H1 (cell line): ENCODE measurements around the gene SESN2. TPM values are rescaled to one million over a fixed set of nuclear protein-coding genes. Genes with fewer than 3 reads are reported as not detected.

Source experiments
- CTCF ChIA-PET: fragments of 300-600 bp; sonication (Branson Sonifier 250); formaldehyde crosslinking; loops from one replicate; lab custom pipeline; 2021; ENCODE audit not compliant: partially characterized antibody; lab: Charles Lee
- POLR2A ChIA-PET: fragments of 300-600 bp; sonication (Branson Sonifier 250); formaldehyde crosslinking; loops from one replicate; lab custom pipeline; 2021; ENCODE audit warnings: inconsistent platforms; ENCODE audit not compliant: partially characterized antibody; lab: Charles Lee
- DNase-seq, 2 experiments: peaks; one replicate each; pipeline versions ENCODE4 v3.0.0 to v3.0.0-alpha.2; 2010 to 2022; ENCODE audit warnings: low spot score in 2 of 2, low read depth in 1 of 2, mixed read lengths in 1 of 2
- FAIRE-seq: peaks from 2 replicates; lab custom pipeline; 2011; peaks lifted over from hg19 to GRCh38; lab: Jason Lieb, UNC
- H2AFZ ChIP-seq: 2 replicates; pipeline ENCODE4 v1.8.1; 2012; ENCODE audit warnings: low read length, inconsistent platforms
- H2AK5ac ChIP-seq: 2 replicates; pipeline ENCODE4 v1.6.1; 2013; ENCODE audit warnings: low read depth, low read length
- H2BK120ac ChIP-seq: replicated peaks from 2 replicates; pipeline ENCODE3; 2013; ENCODE audit warnings: low read depth, low read length, inconsistent platforms
- H2BK12ac ChIP-seq: 2 replicates; pipeline ENCODE4 v1.6.1; 2013; ENCODE audit warnings: low read depth, low read length
- H2BK15ac ChIP-seq: 2 replicates; pipeline ENCODE4 v1.6.1; 2013; ENCODE audit warnings: low read length
- H2BK20ac ChIP-seq: 2 replicates; pipeline ENCODE4 v1.6.1; 2013; ENCODE audit warnings: low read length
- H2BK5ac ChIP-seq: 2 replicates; pipeline ENCODE4 v1.6.1; 2013; ENCODE audit warnings: low read depth, low read length
- H3K14ac ChIP-seq: 2 replicates; pipeline ENCODE4 v1.6.1; 2013; ENCODE audit warnings: inconsistent platforms; ENCODE audit not compliant: insufficient read length
- H3K18ac ChIP-seq: 2 replicates; pipeline ENCODE4 v1.6.1; 2013; ENCODE audit warnings: low read length; ENCODE audit errors: extremely low read depth
- H3K23ac ChIP-seq: 2 replicates; pipeline ENCODE4 v1.6.1; 2013; ENCODE audit warnings: inconsistent platforms; ENCODE audit not compliant: insufficient read length
- H3K23me2 ChIP-seq: 2 replicates; pipeline ENCODE4 v1.6.1; 2013; ENCODE audit warnings: low read depth, low read length
- H3K27ac ChIP-seq: 2 replicates; pipeline ENCODE4 v1.6.1; 2011; ENCODE audit warnings: low read depth, low read length, inconsistent platforms
- H3K27me3 ChIP-seq, 4 experiments: replicated peaks in 1 of 4; 1 replicate in 1 of 4; 2 replicates in 3 of 4; pipeline versions ENCODE4 v1.6.1 to v1.8.1; 2011 to 2013; ENCODE audit warnings: low read length in 3 of 4, mild to moderate bottlenecking in 3 of 4, inconsistent platforms in 2 of 4, mixed read lengths in 2 of 4, moderate library complexity in 1 of 4; ENCODE audit not compliant: control insufficient read depth in 3 of 4, insufficient read depth in 3 of 4; ENCODE audit errors: extremely low read depth in 1 of 4
- H3K36me3 ChIP-seq, 4 experiments: 2 replicates each; pipeline versions ENCODE4 v1.6.1 to v1.8.1; 2011 to 2013; ENCODE audit warnings: mild to moderate bottlenecking in 4 of 4, low read length in 3 of 4, moderate library complexity in 2 of 4, control low read depth in 1 of 4, inconsistent platforms in 1 of 4; ENCODE audit not compliant: insufficient read depth in 4 of 4, control insufficient read depth in 2 of 4
- H3K4ac ChIP-seq: replicated peaks from 2 replicates; pipeline ENCODE3; 2013; ENCODE audit warnings: low read length, low read depth, mixed read lengths, inconsistent platforms; ENCODE audit not compliant: insufficient read length
- H3K4me1 ChIP-seq, 4 experiments: replicated peaks in 1 of 4; 1 replicate in 1 of 4; 2 replicates in 3 of 4; pipeline versions ENCODE4 v1.6.1 to v1.8.1; 2011 to 2013; ENCODE audit warnings: low read length in 3 of 4, inconsistent platforms in 2 of 4, mixed read lengths in 1 of 4; ENCODE audit not compliant: insufficient read depth in 4 of 4, control insufficient read depth in 3 of 4
- H3K4me2 ChIP-seq, 2 experiments: 2 replicates each; pipeline versions ENCODE4 v1.6.1 to v1.8.1; 2011 to 2013; ENCODE audit warnings: low read depth in 2 of 2, low read length in 2 of 2, control low read depth in 1 of 2, inconsistent platforms in 1 of 2, mild to moderate bottlenecking in 1 of 2; ENCODE audit not compliant: insufficient read depth in 1 of 2
- H3K4me3 ChIP-seq, 4 experiments: fragments of 200-600, 300-600 bp in 1 of 4; sonication (generic), shearing (Covaris generic), sonication (Bioruptor Twin) in 1 of 4; 2 replicates each; pipeline versions ENCODE4 v1.5.1 to v1.8.1; 2011 to 2016; ENCODE audit warnings: low read length in 4 of 4, low read depth in 3 of 4, control low read depth in 2 of 4, inconsistent platforms in 2 of 4, mild to moderate bottlenecking in 2 of 4, mixed read lengths in 1 of 4, moderate library complexity in 1 of 4; ENCODE audit not compliant: insufficient read depth in 2 of 4; ENCODE audit errors: extremely low read depth in 1 of 4
- H3K56ac ChIP-seq: replicated peaks from 2 replicates; pipeline ENCODE3; 2013; ENCODE audit warnings: low read depth, mild to moderate bottlenecking, mixed read lengths, low read length, inconsistent platforms; ENCODE audit not compliant: insufficient read length
- H3K79me1 ChIP-seq: 2 replicates; pipeline ENCODE4 v1.6.1; 2013; ENCODE audit warnings: low read depth, low read length, control low read depth
- H3K79me2 ChIP-seq, 2 experiments: 2 replicates each; pipeline versions ENCODE4 v1.6.1 to v1.8.1; 2012 to 2013; ENCODE audit warnings: low read length in 2 of 2, mild to moderate bottlenecking in 2 of 2, inconsistent platforms in 1 of 2; ENCODE audit not compliant: insufficient read depth in 2 of 2, control insufficient read depth in 1 of 2
- H3K9ac ChIP-seq, 4 experiments: replicated peaks in 1 of 4; 1 replicate in 1 of 4; 2 replicates in 3 of 4; pipeline versions ENCODE4 v1.6.1 to v1.8.1; 2011 to 2013; ENCODE audit warnings: low read depth in 3 of 4, low read length in 3 of 4, control low read depth in 2 of 4, mild to moderate bottlenecking in 2 of 4, moderate library complexity in 2 of 4, inconsistent platforms in 1 of 4; ENCODE audit errors: extremely low read depth in 1 of 4
- H3K9me3 ChIP-seq, 2 experiments: 2 replicates each; pipeline versions ENCODE4 v1.6.1 to v1.8.1; 2012 to 2013; ENCODE audit warnings: mild to moderate bottlenecking in 2 of 2, moderate library complexity in 2 of 2, control low read depth in 1 of 2, inconsistent platforms in 1 of 2, low read depth in 1 of 2, low read length in 1 of 2, mixed read lengths in 1 of 2; ENCODE audit not compliant: insufficient read depth in 2 of 2
- H4K20me1 ChIP-seq, 2 experiments: replicated peaks in 1 of 2; 2 replicates each; pipeline versions ENCODE3 to v1.8.1; 2011 to 2013; ENCODE audit warnings: inconsistent platforms in 2 of 2, low read length in 2 of 2, mild to moderate bottlenecking in 1 of 2; ENCODE audit not compliant: insufficient read depth in 2 of 2, control insufficient read depth in 1 of 2
- H4K5ac ChIP-seq: 2 replicates; pipeline ENCODE4 v1.6.1; 2013; ENCODE audit warnings: low read length, low read depth, mixed read lengths, inconsistent platforms; ENCODE audit not compliant: insufficient read length
- H4K8ac ChIP-seq: 2 replicates; pipeline ENCODE4 v1.8.0; 2013; ENCODE audit warnings: mild to moderate bottlenecking, moderate library complexity, low read length, inconsistent platforms; ENCODE audit not compliant: insufficient read depth; ENCODE audit errors: extremely low read depth
- H4K91ac ChIP-seq: replicated peaks from 2 replicates; pipeline ENCODE3; 2013; ENCODE audit warnings: low read length, mixed read lengths, inconsistent platforms; ENCODE audit not compliant: insufficient read length
- BACH1 ChIP-seq: IDR thresholded peaks from 2 replicates; pipeline ENCODE4 v1.6.1; 2012; ENCODE audit warnings: low read length, improper control_type of control experiment
- CEBPB ChIP-seq: IDR thresholded peaks from 2 replicates; pipeline ENCODE4 v1.6.1; 2012; ENCODE audit warnings: low read depth, low read length
- CHD2 ChIP-seq: IDR thresholded peaks from 2 replicates; pipeline ENCODE4 v1.6.1; 2012; ENCODE audit warnings: low read length, improper control_type of control experiment
- FOSL1 ChIP-seq: IDR thresholded peaks from 2 replicates; pipeline ENCODE4 v1.6.1; 2011; ENCODE audit warnings: mild to moderate bottlenecking, low read depth, low read length, moderate library complexity; ENCODE audit not compliant: insufficient read depth
- SIN3A ChIP-seq, 2 experiments: IDR thresholded peaks in 1 of 2; conservative IDR thresholded peaks in 1 of 2; 2 replicates each; pipeline ENCODE4 v1.6.1; 2011 to 2012; ENCODE audit warnings: low read length in 2 of 2, improper control_type of control experiment in 1 of 2, low read depth in 1 of 2, mild to moderate bottlenecking in 1 of 2
- SIRT6 ChIP-seq: IDR thresholded peaks from one replicate; pipeline ENCODE4 v1.7.1; 2012; ENCODE audit warnings: low read length, inconsistent platforms
- SIX5 ChIP-seq: IDR thresholded peaks from 2 replicates; pipeline ENCODE4 v1.6.1; 2011; ENCODE audit warnings: mild to moderate bottlenecking, low read depth, low read length
- SP4 ChIP-seq: IDR thresholded peaks from 2 replicates; pipeline ENCODE4 v1.6.1; 2012; ENCODE audit warnings: low read length, inconsistent platforms
- YY1 ChIP-seq: IDR thresholded peaks from 2 replicates; pipeline ENCODE4 v1.6.1; 2011; ENCODE audit warnings: low read depth, mild to moderate bottlenecking, low read length
- polyA plus RNA-seq, 7 experiments: library from polyadenylated mRNA; depleted of rRNA in 3 of 7; stranded (reverse) in 5 of 7; unstranded in 2 of 7; fragments of >200 nt in 5 of 7; fragments of 200-250 nt in 2 of 7; gene quantifications; 1 replicate in 5 of 7; 2 replicates in 1 of 7; 4 replicates in 1 of 7; pipeline versions ENCODE4 v1.2.1 to v1.2.3, GENCODE V29; 2011 to 2013; ENCODE audit warnings: missing spikeins in 2 of 7, mixed read lengths in 2 of 7
- total RNA-seq: library from RNA; stranded (reverse); fragmentation: NEBNext Ultra II Directional; extraction: Animal tissue kit (Norgen Biotek cat#: 25700); gene quantifications from 2 replicates; pipeline ENCODE4 v1.2.1, GENCODE V29; 2021
- TF ChIP-seq, protein P1 (sequence below): IDR thresholded peaks from 2 replicates; pipeline ENCODE4 v1.6.1; 2011; ENCODE audit warnings: low read length, improper control_type of control experiment

The SESN2 gene
- total and polyA plus RNA-seq, 2 of the 8 experiments (the other 6 are each of a cell fraction or from before 2014, with no cell fraction given), result 25.1 to 33.0 TPM

DNA sequence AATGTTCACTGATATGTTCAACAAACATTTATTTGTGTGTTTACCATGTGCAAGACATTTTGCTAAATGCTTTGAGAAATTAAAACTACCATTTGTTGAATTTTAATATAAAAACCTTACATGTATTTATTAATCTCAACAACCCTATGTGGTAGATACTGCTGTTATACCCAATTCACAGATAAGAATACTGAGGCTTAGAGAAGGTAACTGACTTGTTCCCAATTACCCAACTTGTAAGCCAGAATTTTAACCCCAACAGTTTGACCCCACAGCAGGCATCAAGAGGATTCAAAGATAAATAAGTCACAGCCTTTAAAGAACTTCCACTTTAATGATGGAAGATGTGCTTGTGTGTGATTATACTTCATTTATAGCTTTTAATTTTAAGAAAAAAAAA lies 30.2 kb upstream of the SESN2 start:
- Histone ChIP-seq H3K79me1 (peaks cover 3% of the 10 kb centered on the region; the same call in 1 of the 2 replicates), H3K27me3 (no peaks in the 10 kb centered on the region), H3K27ac (no peak overlapping the region), H4K91ac (no peak overlapping the region), H3K4me3 (no peak overlapping the region), H3K18ac (no peak overlapping the region), H3K23me2 (peaks cover 5% of the 10 kb centered on the region; the same call in 1 of the 2 replicates), H4K8ac (no peak overlapping the region), H3K79me2 (peaks cover 10 to 36% of the 10 kb centered on the region in 2 experiments), H3K14ac (no peak overlapping the region), H2AK5ac (no peak overlapping the region), H3K4me2 (no peak overlapping the region), H3K9ac (no peak overlapping the region), H2BK12ac (no peak overlapping the region), H3K56ac (no peak overlapping the region), H4K20me1 (no peaks in the 10 kb centered on the region), H2AFZ (no peak overlapping the region), H3K36me3 (peaks cover 4 to 36% (median 24%) of the 10 kb centered on the region in 4 experiments; a peak in 7 of 8 replicates), H2BK120ac (no peak overlapping the region), H3K4ac (no peak overlapping the region), H3K23ac (no peak overlapping the region), H3K9me3 (no peaks in the 10 kb centered on the region), H2BK5ac (no peak overlapping the region), H2BK20ac (no peak overlapping the region), H4K5ac (no peak overlapping the region), H2BK15ac (no peak overlapping the region), H3K4me1 (no peaks in the 10 kb centered on the region)
- no peak for DNase-seq
- FAIRE-seq, result no peak
- ChIA-PET CTCF (no interaction called here), POLR2A (no interaction called here)
- TF ChIP-seq CHD2 (no peak), FOSL1 (no peak), SP4 (no peak), CEBPB (no peak), BACH1 (no peak), SIRT6 (no peak), SIX5 (no peak), SIN3A (conservative IDR thresholded peaks at IDR 0.05 in 1 of 2, IDR thresholded peaks at IDR 0.05 in 1 of 2; ENCODE audit: low read depth in 1 of 2, low read length in 2 of 2) (no peak), YY1 (no peak)
- TF ChIP-seq, protein P1, sequence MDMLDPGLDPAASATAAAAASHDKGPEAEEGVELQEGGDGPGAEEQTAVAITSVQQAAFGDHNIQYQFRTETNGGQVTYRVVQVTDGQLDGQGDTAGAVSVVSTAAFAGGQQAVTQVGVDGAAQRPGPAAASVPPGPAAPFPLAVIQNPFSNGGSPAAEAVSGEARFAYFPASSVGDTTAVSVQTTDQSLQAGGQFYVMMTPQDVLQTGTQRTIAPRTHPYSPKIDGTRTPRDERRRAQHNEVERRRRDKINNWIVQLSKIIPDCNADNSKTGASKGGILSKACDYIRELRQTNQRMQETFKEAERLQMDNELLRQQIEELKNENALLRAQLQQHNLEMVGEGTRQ, result no peak
